GF-D8 (cell line): ENCODE data around the gene NUP62CL.

Source experiments
- DNase-seq: peaks from one replicate; lab custom pipeline; 2025; lab: John Stamatoyannopoulos, UW

NUP62CL gene

DNA sequence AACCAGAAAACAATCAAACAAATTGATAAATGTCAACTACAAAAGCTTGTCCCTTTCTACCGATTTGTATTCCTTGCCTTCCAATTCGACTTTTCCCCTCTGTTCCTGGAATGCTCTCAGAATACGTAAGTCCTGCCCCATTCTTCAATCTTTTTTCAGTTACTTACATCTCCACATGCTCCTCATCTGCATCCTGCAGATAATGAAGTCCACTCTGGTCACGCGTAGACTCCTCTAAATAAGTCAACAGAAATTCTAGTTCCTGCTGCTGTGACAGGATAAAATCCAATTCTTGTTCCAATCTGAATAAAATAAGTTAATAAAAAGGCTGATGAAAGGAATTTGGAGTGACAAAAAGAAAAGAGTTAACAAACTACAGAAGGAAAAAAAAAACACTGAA is 53.2 kb downstream of the NUP62CL start:
- no peak for DNase-seq

DNA sequence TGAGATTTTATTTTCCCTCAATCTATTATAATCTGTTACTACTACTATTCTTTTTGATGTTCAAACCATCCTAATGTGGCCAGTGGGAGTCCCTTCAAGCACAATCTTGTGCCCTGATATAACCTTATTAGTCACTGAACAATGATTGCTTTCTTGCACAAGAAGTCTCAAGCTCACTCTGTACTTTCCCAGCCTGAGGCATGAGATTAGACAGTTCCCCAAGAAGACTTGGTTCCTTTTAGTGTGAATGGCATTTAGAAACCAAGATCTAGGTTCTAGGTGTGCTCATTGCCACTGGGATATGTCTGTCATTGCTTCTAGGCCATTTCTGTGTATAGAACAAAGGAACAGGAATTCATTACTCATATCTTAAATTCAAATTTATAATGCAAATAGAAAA is 59.6 kb downstream of the NUP62CL start:
- DNase-seq, result no peak

DNA sequence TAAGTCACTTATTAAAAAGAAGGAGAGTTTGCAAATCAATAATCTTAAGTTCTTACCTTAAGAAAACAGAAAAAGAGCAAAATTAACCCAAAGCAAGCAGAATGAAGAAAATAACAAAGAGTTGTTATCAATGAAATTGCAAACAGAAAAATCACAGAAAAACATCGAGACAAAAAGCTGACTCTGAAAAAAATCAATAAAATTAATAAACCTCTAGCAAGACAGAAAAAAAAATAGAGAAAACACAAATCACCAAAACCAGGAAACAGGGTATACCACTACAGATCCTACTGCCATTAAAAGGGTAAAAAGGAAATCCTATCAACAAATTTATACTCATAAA is 70.3 kb downstream of the NUP62CL start:
- no peak for DNase-seq

DNA sequence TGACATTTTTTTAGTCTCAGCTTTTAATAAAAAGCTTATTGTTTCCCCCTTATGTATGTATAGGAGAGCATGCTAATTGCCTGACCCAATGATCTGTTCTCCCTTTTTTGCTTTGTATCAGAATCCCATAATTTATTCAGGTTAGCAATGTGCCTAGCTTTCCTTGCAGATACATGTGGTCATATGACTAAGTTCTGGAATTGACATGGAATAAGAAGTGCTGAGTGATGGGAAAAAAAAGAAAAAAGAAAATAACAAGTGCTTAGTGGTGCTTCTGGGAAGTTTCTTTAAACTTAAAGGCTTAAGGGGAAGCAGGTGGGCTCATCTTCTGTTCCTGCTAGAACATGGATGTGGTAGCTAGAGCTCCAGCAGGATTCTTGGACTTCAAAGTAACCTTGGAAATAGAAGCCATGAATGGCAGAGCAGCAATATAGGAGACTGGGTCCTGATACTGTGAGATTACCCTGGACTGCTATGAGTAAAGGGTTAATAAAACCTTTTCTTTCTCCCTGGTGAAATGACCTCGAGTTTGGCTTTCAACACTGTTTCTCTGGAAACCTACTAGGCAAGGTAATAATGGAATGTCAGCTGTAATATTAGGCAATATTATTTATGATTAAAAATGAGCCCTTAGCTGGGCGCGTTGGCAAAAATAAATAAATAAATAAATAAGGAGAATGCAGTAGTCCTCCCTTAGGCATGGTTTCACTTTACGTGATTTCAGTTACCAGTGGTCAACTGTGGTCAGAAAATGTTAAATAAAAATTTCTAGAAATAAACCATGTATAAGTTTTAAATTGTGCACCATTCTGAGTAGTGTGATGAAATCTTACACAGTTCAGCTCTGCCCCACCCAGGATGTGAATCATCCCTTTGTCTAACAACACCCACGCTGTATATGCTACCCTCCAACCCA is 70.9 kb downstream of the NUP62CL start:
- DNase-seq, result no peak

DNA sequence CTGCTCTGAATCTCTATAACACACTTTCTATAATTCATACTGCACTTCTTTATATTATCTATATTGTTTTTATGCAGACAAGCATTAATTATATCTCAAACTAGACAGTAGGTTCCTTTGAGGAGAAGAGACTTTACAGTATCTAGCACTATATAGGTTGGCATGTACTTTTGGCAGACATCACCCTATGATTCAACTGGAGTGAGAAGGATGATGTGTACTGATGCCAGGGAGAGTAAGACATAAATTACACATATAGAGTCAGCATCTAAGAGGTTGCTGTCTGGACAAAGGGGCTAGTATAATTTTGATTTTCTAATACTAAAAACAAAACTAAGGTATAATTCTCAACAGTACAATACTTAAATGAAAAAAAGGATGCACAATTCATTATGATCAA is 82.5 kb downstream of the NUP62CL start:
- no peak for DNase-seq

DNA sequence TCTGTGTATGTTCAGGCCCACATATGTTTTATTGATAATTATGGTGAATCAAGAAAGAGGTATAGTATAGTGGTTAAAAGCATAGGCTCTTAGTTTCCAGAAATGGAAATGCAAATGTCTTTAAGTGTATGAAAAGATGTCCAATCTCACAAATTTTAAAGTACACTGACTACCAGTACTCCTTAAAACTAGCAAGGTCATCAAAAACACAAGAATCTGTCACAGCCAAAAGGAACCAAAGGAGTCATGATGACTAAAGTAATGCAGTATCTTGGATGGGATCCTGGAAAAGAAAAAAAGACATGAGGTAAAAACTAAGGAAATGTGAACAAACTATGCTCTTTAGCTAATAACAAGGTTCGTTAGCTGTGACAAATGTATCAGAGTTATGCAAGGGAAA is 87.0 kb downstream of the NUP62CL start:
- no peak for DNase-seq

DNA sequence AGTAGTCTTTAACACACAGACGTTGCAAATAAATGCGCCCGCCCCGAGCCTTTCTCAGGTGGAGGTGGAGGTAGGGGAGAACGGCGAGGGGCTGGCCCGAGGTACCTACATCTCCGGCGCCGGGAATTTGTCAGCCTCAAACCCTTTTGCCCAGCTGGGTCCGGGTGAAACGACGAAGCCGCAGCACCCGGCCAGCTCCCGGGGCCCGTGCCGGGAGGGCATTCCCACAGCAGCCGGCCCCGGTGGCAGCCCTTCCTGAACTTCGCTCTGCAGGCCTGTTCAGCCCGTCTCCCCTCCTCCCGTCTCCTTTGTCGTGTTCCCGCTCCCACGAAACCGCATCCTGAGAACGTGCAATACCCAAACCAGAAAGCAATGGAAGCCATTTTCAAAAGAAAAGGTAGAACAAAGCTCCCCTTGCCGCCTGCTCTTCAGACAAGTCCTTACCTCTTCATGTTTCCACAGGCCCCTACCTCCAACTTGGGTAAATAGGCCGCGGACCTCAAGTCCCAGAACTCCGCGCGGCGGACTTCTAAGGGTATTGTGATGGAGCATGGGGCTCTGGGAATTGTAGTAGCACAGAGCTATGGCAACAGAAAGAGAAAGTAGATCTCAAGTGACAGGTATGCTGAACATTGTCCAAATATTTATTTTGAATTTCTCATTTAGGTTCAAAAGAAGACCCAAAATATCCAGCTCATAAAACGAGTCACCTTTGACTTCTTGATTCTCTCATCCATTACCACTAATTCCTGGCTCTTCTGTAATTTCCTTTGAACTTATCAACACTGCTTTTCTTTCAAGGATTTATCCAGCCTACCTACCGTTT is 87.7 kb downstream of the NUP62CL start, which contains the start of gene RBM41:
Gene RBM41 (minus strand): TSS at position 501 of the 826 bp plus-strand sequence. CDS start 49 bp downstream, at position 452.
- peak; percentile 34 for DNase-seq

DNA sequence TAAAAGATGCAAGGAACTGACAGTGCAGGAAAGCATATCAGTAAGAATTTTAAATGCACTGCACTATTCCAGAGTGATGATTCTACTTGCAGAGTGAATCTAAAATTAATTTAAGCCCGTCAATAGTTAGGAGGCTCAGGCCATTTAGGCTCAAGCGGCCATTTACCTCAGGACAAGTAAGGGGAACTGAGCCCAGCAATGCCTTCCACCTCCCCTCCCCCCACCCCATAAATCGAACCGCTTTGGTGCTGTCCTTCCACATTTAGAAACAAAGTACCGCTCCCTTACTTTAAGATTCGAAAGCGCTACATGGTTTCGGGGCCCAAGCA is 88.3 kb downstream of the NUP62CL start:
- DNase-seq, result no peak

DNA sequence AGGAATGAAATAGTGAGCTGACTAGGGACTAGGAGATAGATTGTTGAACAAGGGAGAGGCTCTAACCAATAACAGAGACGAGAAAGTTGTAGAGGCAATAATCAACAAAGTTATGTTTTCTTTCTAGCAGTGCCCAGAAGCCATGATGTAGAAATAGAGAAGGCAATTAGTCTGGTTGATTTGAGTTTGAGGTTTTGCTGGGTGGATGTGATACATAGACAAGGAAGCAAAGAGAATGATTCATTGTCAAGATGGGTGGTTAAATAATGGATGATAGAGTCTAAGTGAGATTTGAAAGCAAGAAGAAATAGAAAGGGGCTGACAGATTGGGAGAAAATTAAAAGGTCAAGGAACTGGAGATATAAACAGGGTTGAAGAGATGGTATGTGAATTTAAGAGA is 98.8 kb downstream of the NUP62CL start:
- DNase-seq, result no peak

DNA sequence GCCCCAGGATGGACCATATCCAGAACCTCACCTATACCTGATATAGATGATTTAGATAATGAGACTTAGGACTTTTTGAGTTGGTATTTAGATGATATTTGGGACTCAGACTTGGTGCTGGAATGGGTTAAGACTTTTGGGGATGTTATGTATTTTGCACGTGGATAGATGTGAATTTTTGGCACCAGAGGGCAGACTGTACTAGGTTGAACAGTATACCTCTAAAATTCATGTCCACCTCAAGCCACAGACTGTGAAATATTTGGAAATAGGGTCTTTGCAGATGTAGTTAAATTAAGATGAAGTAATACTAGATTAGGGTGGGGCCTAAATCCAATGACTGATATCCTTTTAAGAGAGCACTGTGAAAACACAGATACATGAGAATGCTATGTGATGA is 103.3 kb downstream of the NUP62CL start:
- no peak for DNase-seq

DNA sequence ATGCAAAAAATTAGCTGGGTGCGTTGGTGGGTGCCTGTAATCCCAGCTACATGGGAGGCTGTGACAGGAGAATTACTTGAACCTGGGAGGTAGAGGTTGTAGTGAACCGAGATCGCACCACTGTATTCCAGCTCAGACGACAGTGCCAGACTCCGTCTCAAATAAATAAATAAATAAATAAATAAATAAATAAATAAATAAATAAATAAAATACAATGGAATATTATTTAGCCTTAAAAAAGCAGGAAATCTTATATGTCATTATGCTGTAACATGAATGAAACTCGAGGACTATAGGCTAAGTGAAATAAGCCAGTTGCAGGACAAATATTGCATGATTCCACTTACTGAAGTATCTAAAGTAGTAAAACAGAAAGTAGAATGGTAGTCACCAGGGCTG is 130.1 kb downstream of the NUP62CL start:
- no peak for DNase-seq
